GM12878 (cell line): ENCODE results near the gene SPTBN1. TPM values are rescaled to one million over a fixed set of nuclear protein-coding genes. Genes with fewer than 3 reads are reported as not detected.

ENCODE experiments used
- ATAC-seq: fragments of 200-7000 bp; cut with Tn5 transposase; 3 replicates; pipeline ENCODE4 v1.9.1; 2020; ENCODE audit warnings: mild to moderate bottlenecking, moderate library complexity
- BruUV-seq: library from RNA; stranded (reverse); fragments of 400-500 nt; replicated peaks from 2 replicates; lab custom pipeline; 2021; lab: Mats Ljungman, UMichigan
- CTCF ChIA-PET: fragments of 300-600 bp; sonication (Branson Sonifier 250); formaldehyde crosslinking; extraction: SDS; loops from one replicate; lab custom pipeline; 2021; ENCODE audit warnings: inconsistent platforms; lab: Yijun Ruan, JAX
- POLR2A ChIA-PET: fragments of 350-600 bp; formaldehyde crosslinking; extraction: SDS; loops from one replicate; lab custom pipeline; 2021; ENCODE audit warnings: inconsistent platforms; lab: Charles Lee
- RAD21 ChIA-PET: fragments of 300-600 bp; sonication (Branson Sonifier 250); formaldehyde crosslinking; loops from one replicate; lab custom pipeline; 2023; ENCODE audit warnings: antibody characterized with exemption; ENCODE audit not compliant: unreplicated experiment; lab: Charles Lee
- SMC1A ChIA-PET: fragments of 300-600 bp; sonication (Branson Sonifier 250); formaldehyde crosslinking; loops from one replicate; lab custom pipeline; 2023; ENCODE audit not compliant: unreplicated experiment, uncharacterized antibody; lab: Charles Lee
- DNase-seq: peaks from one replicate; pipeline ENCODE4 v3.0.0-alpha.2; 2011; ENCODE audit warnings: low read depth, low spot score
- FAIRE-seq: peaks from 3 replicates; lab custom pipeline; 2011; peaks lifted over from hg19 to GRCh38; lab: Jason Lieb, UNC
- H2AFZ ChIP-seq: 2 replicates; pipeline ENCODE4 v1.6.0; 2011; ENCODE audit warnings: low read depth, low read length, control low read depth; ENCODE audit not compliant: control insufficient read depth
- H3K27ac ChIP-seq: 2 replicates; pipeline ENCODE4 v1.5.1; 2011; ENCODE audit warnings: control low read depth; ENCODE audit not compliant: control insufficient read depth, insufficient read depth
- H3K27me3 ChIP-seq, 2 experiments: replicated peaks in 1 of 2; 2 replicates each; pipeline versions ENCODE4 v1.6.0 to v1.6.1; 2011; ENCODE audit warnings: low read length in 1 of 2; ENCODE audit not compliant: control insufficient read depth in 2 of 2, insufficient read depth in 2 of 2
- H3K36me3 ChIP-seq, 2 experiments: 2 replicates each; pipeline ENCODE4 v1.5.1; 2011; ENCODE audit warnings: low read length in 1 of 2; ENCODE audit not compliant: control insufficient read depth in 2 of 2, insufficient read depth in 2 of 2
- H3K4me1 ChIP-seq: 2 replicates; pipeline ENCODE4 v1.6.1; 2011; ENCODE audit warnings: mild to moderate bottlenecking, low read length, moderate library complexity, mixed read lengths; ENCODE audit not compliant: control insufficient read depth, insufficient read depth
- H3K4me2 ChIP-seq: 2 replicates; pipeline ENCODE4 v1.6.0; 2011; ENCODE audit warnings: control low read depth; ENCODE audit not compliant: control insufficient read depth, insufficient read depth
- H3K4me3 ChIP-seq: fragments of 200-600 bp; sonication (generic); 2 replicates; pipeline ENCODE4 v1.5.1; 2016
- H3K79me2 ChIP-seq: 2 replicates; pipeline ENCODE4 v1.6.0; 2011; ENCODE audit warnings: low read length; ENCODE audit not compliant: control insufficient read depth, insufficient read depth
- H3K9ac ChIP-seq: 2 replicates; pipeline ENCODE4 v1.8.0; 2011; ENCODE audit warnings: low read length, control low read depth, mixed read lengths; ENCODE audit not compliant: control insufficient read depth, insufficient read depth
- H3K9me3 ChIP-seq: replicated peaks from 3 replicates; pipeline ENCODE4 v1.5.1; 2011; ENCODE audit warnings: mild to moderate bottlenecking, low read length; ENCODE audit not compliant: control insufficient read depth, insufficient read depth
- H4K20me1 ChIP-seq: 2 replicates; pipeline ENCODE4 v1.6.0; 2011; ENCODE audit not compliant: control insufficient read depth, insufficient read depth
- EGR1 ChIP-seq, 2 experiments: IDR thresholded peaks; 1 replicate in 1 of 2; 2 replicates in 1 of 2; pipeline ENCODE4 v1.6.1; 2011 to 2012; ENCODE audit warnings: low read depth in 2 of 2, low read length in 2 of 2, borderline replicate concordance in 1 of 2, mild to moderate bottlenecking in 1 of 2, moderate library complexity in 1 of 2
- FOS ChIP-seq: IDR thresholded peaks from 3 replicates; pipeline ENCODE4 v1.6.1; 2011; ENCODE audit warnings: borderline replicate concordance; ENCODE audit not compliant: insufficient read length; ENCODE audit errors: extremely low read depth
- JUND ChIP-seq: IDR thresholded peaks from 2 replicates; pipeline ENCODE4 v1.6.1; 2012; ENCODE audit warnings: low read depth, mild to moderate bottlenecking, low read length, improper control_type of control experiment, moderate library complexity
- MTA3 ChIP-seq: IDR thresholded peaks from 2 replicates; pipeline ENCODE4 v1.6.1; 2012; ENCODE audit warnings: low read length, inconsistent platforms, borderline replicate concordance
- POLR2A ChIP-seq: IDR thresholded peaks from 2 replicates; pipeline ENCODE4 v1.6.1; 2011; ENCODE audit warnings: low read depth, mild to moderate bottlenecking, low read length
- SP1 ChIP-seq: IDR thresholded peaks from one replicate; pipeline ENCODE4 v1.6.1; 2011; ENCODE audit warnings: low read depth, low read length
- TCF7 ChIP-seq: IDR thresholded peaks from 2 replicates; pipeline ENCODE4 v1.6.1; 2014; ENCODE audit warnings: antibody characterized with exemption, borderline replicate concordance
- WGBS: methylation state at CpG from one replicate; pipeline ENCODE4 v1.1.6; 2016; ENCODE audit warnings: low lambda C conversion rate; ENCODE audit not compliant: insufficient replicate concordance, insufficient coverage; ENCODE audit errors: missing lambda C conversion rate; 5-methylcytosine and 5-hydroxymethylcytosine counted together
- in situ Hi-C: fragments of 300-500 bp; cut with MboI; formaldehyde crosslinking; loops from 9 replicates; pipeline ENCODE4 v1.14.3; 2018; ENCODE audit warnings: mixed read lengths
- intact Hi-C: fragments of 100-400 bp; cut with micrococcal nuclease; formaldehyde crosslinking; loops from one replicate; pipeline ENCODE4 v1.14.2; 2022; ENCODE audit not compliant: unreplicated experiment
- polyA plus RNA-seq, 11 experiments: library from polyadenylated mRNA; depleted of rRNA in 4 of 11; unstranded in 6 of 11; stranded (reverse) in 5 of 11; fragments of >200 nt; fragmentation: Nextera tagmentation in 4 of 11; fragmentation: Illumina TruSeq in 1 of 11; extraction: Ambion mirVana in 4 of 11; extraction: Trizol in 1 of 11; gene quantifications; 1 replicate in 1 of 11; 2 replicates in 10 of 11; pipeline versions ENCODE4 v1.2.1 to v1.2.3, GENCODE V29; 2011 to 2016; ENCODE audit warnings: inconsistent platforms in 2 of 11, missing spikeins in 2 of 11, low read depth in 1 of 11
- total RNA-seq, 4 experiments: library from RNA; depleted of rRNA in 3 of 4; stranded (reverse); fragments of >200 nt in 3 of 4; fragmentation: Illumina TruSeq in 1 of 4; extraction: Trizol in 1 of 4; gene quantifications; 2 replicates each; pipeline versions ENCODE4 v1.2.1 to v1.2.3, GENCODE V29; 2013 to 2021
- TF ChIP-seq, protein P1 (sequence below): IDR thresholded peaks from 2 replicates; pipeline ENCODE4 v1.6.1; 2012; ENCODE audit warnings: mild to moderate bottlenecking, low read depth, low read length
- TF ChIP-seq, protein P2 (sequence below): IDR thresholded peaks from 2 replicates; pipeline ENCODE4 v1.6.1; 2011; ENCODE audit warnings: low read depth, mild to moderate bottlenecking, low read length, moderate library complexity, borderline replicate concordance; ENCODE audit errors: extremely low read depth

Gene SPTBN1
- total and polyA plus RNA-seq, 10 of the 15 experiments (the other 5 are each of a cell fraction or from before 2014, with no cell fraction given) = 20.6 to 154 (median 76.7) TPM

DNA sequence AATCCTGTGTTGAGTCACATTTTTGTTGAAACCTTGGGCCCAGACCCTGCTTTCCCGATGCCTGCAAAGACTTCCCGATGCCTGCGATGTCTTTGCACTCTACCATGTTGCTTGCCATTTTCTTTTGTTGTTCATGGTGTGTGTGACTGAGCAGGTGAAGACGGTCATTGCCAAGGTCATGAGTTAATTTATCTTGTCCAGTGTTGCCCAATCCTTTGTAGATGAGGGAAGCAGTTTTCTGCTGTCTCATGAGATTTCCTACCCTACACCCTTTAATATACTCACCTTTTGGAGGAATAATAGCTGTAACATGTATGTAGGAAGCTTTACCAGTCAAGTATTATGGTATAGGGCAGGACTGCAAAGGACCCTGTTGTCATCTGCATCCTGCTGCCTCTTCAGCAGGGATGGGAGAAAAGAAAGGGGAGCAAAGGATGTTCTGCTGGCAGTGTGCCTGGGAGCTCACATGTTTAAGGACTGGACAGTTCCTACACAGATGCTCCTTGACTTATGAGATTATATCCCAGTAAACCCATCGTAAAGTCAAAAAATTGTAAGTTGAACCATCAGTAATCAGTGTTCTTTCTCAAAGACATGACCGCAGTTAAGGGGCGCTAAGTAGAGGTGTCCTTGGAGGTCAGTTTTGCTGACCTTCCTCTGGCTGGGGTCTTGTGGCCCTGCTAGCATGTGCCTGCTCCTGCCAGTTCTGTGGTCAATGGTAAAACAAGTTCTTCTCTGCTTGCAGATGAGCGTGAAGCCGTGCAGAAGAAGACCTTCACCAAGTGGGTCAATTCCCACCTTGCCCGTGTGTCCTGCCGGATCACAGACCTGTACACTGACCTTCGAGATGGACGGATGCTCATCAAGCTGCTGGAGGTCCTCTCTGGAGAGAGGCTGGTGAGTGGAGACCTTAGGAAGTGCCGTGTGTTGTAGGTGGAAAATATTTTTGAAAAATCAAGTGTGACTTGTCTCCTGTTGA is 142.5 kb downstream of the SPTBN1 start:
- no peaks in the 10 kb centered on the region for H3K27me3 ChIP-seq
- no peak overlapping the region for H3K4me3 ChIP-seq
- FAIRE-seq = no peak
- BruUV-seq = no TSS peak
- RAD21 ChIA-PET = interaction anchor here (0.6 to 1.9 kb wide), 8 partner anchors 7 to 74 kb away, joined by 3 to 7 read pairs (median 4); no protein-coding TSS in a partner anchor
- peaks cover 98% of the 10 kb centered on the region for H3K79me2 ChIP-seq
- SMC1A ChIA-PET = interaction anchor here (0.7 to 8.4 kb wide), 11 partner anchors 9 to 75 kb away, joined by 3 to 54 read pairs (median 5); no protein-coding TSS in a partner anchor
- over 99% methylated on average over 14 of the region's 14 CpGs for WGBS
- TF ChIP-seq TCF7 (no peak), EGR1 (IDR thresholded peaks at IDR 0.05; ENCODE audit: borderline replicate concordance in 1 of 2, low read depth in 2 of 2, low read length in 2 of 2) (no peak), POLR2A (no peak)
- TF ChIP-seq, all 136 proteins: peak for 0
- peaks cover 38% of the 10 kb centered on the region for H3K4me1 ChIP-seq
- intact Hi-C loops (no loop called here), in situ Hi-C loops (no loop called here)
- H2AFZ ChIP-seq = no peak overlapping the region
- ChIA-PET POLR2A (interaction anchor here (0.6 to 3.2 kb wide), 6 partner anchors 17 to 38 kb away, joined by 3 to 16 read pairs (median 4); no protein-coding TSS in a partner anchor), CTCF (interaction anchor here (0.9 to 5.2 kb wide), 6 partner anchors 8 to 78 kb away, joined by 3 to 27 read pairs (median 4); no protein-coding TSS in a partner anchor)
- ATAC-seq (no peak), DNase-seq (no peak)
- H4K20me1 ChIP-seq = peaks cover 3% of the 10 kb centered on the region; the same call in 1 of the 2 replicates
- H3K27ac ChIP-seq = no peak overlapping the region
- no peaks in the 10 kb centered on the region for H3K9me3 ChIP-seq
- H3K9ac ChIP-seq = no peak overlapping the region
- H3K4me2 ChIP-seq = no peak overlapping the region
- peaks cover 19 to 33% of the 10 kb centered on the region in 2 experiments for H3K36me3 ChIP-seq

- CTCF ChIA-PET = interaction anchor here (0.8 to 5.2 kb wide), 4 partner anchors 9 to 75 kb away, joined by 3 to 27 read pairs (median 4); no protein-coding TSS in a partner anchor
- intact Hi-C loops (no loop called here), in situ Hi-C loops (no loop called here)
- RAD21 ChIA-PET = interaction anchor here (0.7 to 3.1 kb wide), 3 partner anchors 8 to 75 kb away, joined by 3 to 9 read pairs (median 5); no protein-coding TSS in a partner anchor
- SMC1A ChIA-PET = interaction anchor here (1.5 to 8.4 kb wide), 4 partner anchors 20 to 76 kb away, joined by 5 to 54 read pairs (median 14); no protein-coding TSS in a partner anchor
- no peaks in the 10 kb centered on the region for H3K9me3 ChIP-seq
- POLR2A ChIA-PET = interaction anchor here (0.6 to 3.2 kb wide), 5 partner anchors 16 to 39 kb away, joined by 3 to 16 read pairs (median 3); no protein-coding TSS in a partner anchor
- no peak overlapping the region for H3K27ac ChIP-seq
- H3K36me3 ChIP-seq = peaks cover 19 to 33% of the 10 kb centered on the region in 2 experiments
- H2AFZ ChIP-seq = no peak overlapping the region
- ATAC-seq (no peak), FAIRE-seq (no peak), DNase-seq (no peak)
- BruUV-seq = no TSS peak
- H3K9ac ChIP-seq = no peak overlapping the region
- WGBS = 98% methylated on average over 5 of the region's 5 CpGs
- H3K79me2 ChIP-seq = peaks cover 99% of the 10 kb centered on the region
- no peaks in the 10 kb centered on the region for H3K27me3 ChIP-seq
- H4K20me1 ChIP-seq = peaks cover 3% of the 10 kb centered on the region; the same call in 1 of the 2 replicates
- H3K4me3 ChIP-seq = no peak overlapping the region
- H3K4me1 ChIP-seq = peaks cover 38% of the 10 kb centered on the region
- H3K4me2 ChIP-seq = no peak overlapping the region
- TF ChIP-seq JUND = no peak
- no peak for TF ChIP-seq MTA3
- no peak for TF ChIP-seq FOS
- TF ChIP-seq SP1 = no peak
- TF ChIP-seq, protein P1, sequence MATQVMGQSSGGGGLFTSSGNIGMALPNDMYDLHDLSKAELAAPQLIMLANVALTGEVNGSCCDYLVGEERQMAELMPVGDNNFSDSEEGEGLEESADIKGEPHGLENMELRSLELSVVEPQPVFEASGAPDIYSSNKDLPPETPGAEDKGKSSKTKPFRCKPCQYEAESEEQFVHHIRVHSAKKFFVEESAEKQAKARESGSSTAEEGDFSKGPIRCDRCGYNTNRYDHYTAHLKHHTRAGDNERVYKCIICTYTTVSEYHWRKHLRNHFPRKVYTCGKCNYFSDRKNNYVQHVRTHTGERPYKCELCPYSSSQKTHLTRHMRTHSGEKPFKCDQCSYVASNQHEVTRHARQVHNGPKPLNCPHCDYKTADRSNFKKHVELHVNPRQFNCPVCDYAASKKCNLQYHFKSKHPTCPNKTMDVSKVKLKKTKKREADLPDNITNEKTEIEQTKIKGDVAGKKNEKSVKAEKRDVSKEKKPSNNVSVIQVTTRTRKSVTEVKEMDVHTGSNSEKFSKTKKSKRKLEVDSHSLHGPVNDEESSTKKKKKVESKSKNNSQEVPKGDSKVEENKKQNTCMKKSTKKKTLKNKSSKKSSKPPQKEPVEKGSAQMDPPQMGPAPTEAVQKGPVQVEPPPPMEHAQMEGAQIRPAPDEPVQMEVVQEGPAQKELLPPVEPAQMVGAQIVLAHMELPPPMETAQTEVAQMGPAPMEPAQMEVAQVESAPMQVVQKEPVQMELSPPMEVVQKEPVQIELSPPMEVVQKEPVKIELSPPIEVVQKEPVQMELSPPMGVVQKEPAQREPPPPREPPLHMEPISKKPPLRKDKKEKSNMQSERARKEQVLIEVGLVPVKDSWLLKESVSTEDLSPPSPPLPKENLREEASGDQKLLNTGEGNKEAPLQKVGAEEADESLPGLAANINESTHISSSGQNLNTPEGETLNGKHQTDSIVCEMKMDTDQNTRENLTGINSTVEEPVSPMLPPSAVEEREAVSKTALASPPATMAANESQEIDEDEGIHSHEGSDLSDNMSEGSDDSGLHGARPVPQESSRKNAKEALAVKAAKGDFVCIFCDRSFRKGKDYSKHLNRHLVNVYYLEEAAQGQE = no peak
- TF ChIP-seq, protein P2, sequence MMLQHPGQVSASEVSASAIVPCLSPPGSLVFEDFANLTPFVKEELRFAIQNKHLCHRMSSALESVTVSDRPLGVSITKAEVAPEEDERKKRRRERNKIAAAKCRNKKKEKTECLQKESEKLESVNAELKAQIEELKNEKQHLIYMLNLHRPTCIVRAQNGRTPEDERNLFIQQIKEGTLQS = no peak
These were observed 143.2 kb downstream of the SPTBN1 start for GRCh38 chr2:54599326-54599710.
